ENCODE data around the gene YIF1A. TPM values are rescaled to one million over a fixed set of nuclear protein-coding genes. Genes with fewer than 3 reads are reported as not detected.
"Not testable (repeated sequence)": the region's sequence is repeated elsewhere in the genome, so short reads cannot be mapped to it uniquely, and the experiment has no call there.

The YIF1A gene
- total RNA-seq, 2 experiments from 2014 or later: 57.2 to 73.4 TPM

- POLR2A ChIA-PET: interaction anchor here (0.6 to 3.6 kb wide), 15 partner anchors 8 to 510 kb away, joined by 3 to 13 read pairs (median 4); partner anchors contain the start of genes BRMS1, RAB1B and YIF1A
- no TSS peak for BruUV-seq (replicated peaks)
Observed at GRCh38 chr11:66311965-66312548, 23.1 kb upstream of the YIF1A start.

GRCh38 chr11:66311470-66311964 is 22.6 kb upstream of the YIF1A start:
- POLR2A ChIA-PET: interaction anchor here (0.6 to 3.6 kb wide), 8 partner anchors 8 to 43 kb away, joined by 3 to 13 read pairs (median 4); partner anchors contain the start of genes RAB1B and YIF1A
- CTCF ChIA-PET (ENCODE audit: unreplicated experiment): interaction anchor here (0.5 to 2.5 kb wide), 7 partner anchors 12 to 1091 kb away, joined by 3 to 7 read pairs (median 3); partner anchors contain the start of genes B4GAT1 and YIF1A
- Histone ChIP-seq H3K4me3 (ENCODE audit: low read depth, low read length, poor library complexity, severe bottlenecking) (peak overlapping the region; percentile 70), H3K27ac (ENCODE audit: low read depth, low read length, poor library complexity, severe bottlenecking) (peak overlapping the region; percentile 72), H3K36me3 (ENCODE audit: insufficient read depth, low read length) (no peaks in the 10 kb centered on the region), H3K79me2 (ENCODE audit: insufficient read depth, low read depth, low read length) (no peaks in the 10 kb centered on the region), H3K4me1 (ENCODE audit: insufficient read depth, low read length, poor library complexity, severe bottlenecking) (peaks cover 14% of the 10 kb centered on the region), H3K4me2 (ENCODE audit: low read length) (peak overlapping the region; percentile 89), H3K9me3 (ENCODE audit: low read length) (no peaks in the 10 kb centered on the region), H2AFZ (ENCODE audit: low read length) (peak overlapping the region; percentile 70), H4K20me1 (ENCODE audit: insufficient read depth, low read length) (no peaks in the 10 kb centered on the region), H3K9me2 (ENCODE audit: insufficient read depth, low read length) (no peaks in the 10 kb centered on the region)
- intact Hi-C loops (cut with micrococcal nuclease; ENCODE audit: unreplicated experiment): loop anchor here (1.0 to 5.0 kb wide), 2 partner anchors 36 to 78 kb away; partner anchors contain the start of genes B4GAT1 and BRMS1
- no peak for DNase-seq (ENCODE audit: low spot score)
- no peak for TF ChIP-seq CTCF (conservative IDR thresholded peaks at IDR 0.05; ENCODE audit: low read length)
- no peak for TF ChIP-seq EZH2phosphoT487 (IDR thresholded peaks at IDR 0.05; ENCODE audit: borderline replicate concordance, low read depth, low read length)
- no TSS peak for BruUV-seq (replicated peaks)

More at GRCh38 chr11:66311965-66312548, 23.1 kb upstream of the YIF1A start:
- H3K79me2 ChIP-seq (ENCODE audit: insufficient read depth, low read depth, low read length): no peaks in the 10 kb centered on the region
- no peaks in the 10 kb centered on the region for H4K20me1 ChIP-seq (ENCODE audit: insufficient read depth, low read length)
- peak; percentile 98 for DNase-seq (ENCODE audit: low spot score)
- H3K9me2 ChIP-seq (ENCODE audit: insufficient read depth, low read length): no peaks in the 10 kb centered on the region
- CTCF ChIA-PET (ENCODE audit: unreplicated experiment): interaction anchor here (0.5 to 2.5 kb wide), 11 partner anchors 10 to 1090 kb away, joined by 3 to 7 read pairs (median 3); partner anchors contain the start of genes B4GAT1, RIN1 and YIF1A
- peaks cover 18% of the 10 kb centered on the region for H3K4me1 ChIP-seq (ENCODE audit: insufficient read depth, low read length, poor library complexity, severe bottlenecking)
- no peaks in the 10 kb centered on the region for H3K36me3 ChIP-seq (ENCODE audit: insufficient read depth, low read length)
- peak overlapping the region; percentile 70 for H3K4me3 ChIP-seq (ENCODE audit: low read depth, low read length, poor library complexity, severe bottlenecking)
- TF ChIP-seq CTCF (conservative IDR thresholded peaks at IDR 0.05; ENCODE audit: low read length) (peak; percentile 99), EZH2phosphoT487 (IDR thresholded peaks at IDR 0.05; ENCODE audit: borderline replicate concordance, low read depth, low read length) (no peak)
- intact Hi-C loops (cut with micrococcal nuclease; ENCODE audit: unreplicated experiment): loop anchor here (1.0 to 5.0 kb wide), 4 partner anchors 16 to 77 kb away; partner anchors contain the start of genes B4GAT1, BRMS1 and SLC29A2
- H3K9me3 ChIP-seq (ENCODE audit: low read length): no peaks in the 10 kb centered on the region
- peak overlapping the region; percentile 70 for H2AFZ ChIP-seq (ENCODE audit: low read length)
- H3K27ac ChIP-seq (ENCODE audit: low read depth, low read length, poor library complexity, severe bottlenecking): peak overlapping the region; percentile 72
- H3K4me2 ChIP-seq (ENCODE audit: low read length): peak overlapping the region; percentile 89

- ChIA-PET POLR2A (interaction anchor here (0.6 to 3.6 kb wide), 6 partner anchors 9 to 43 kb away, joined by 3 to 13 read pairs (median 4); partner anchors contain the start of genes RAB1B and YIF1A), CTCF (ENCODE audit: unreplicated experiment) (interaction anchor here (0.6 to 2.5 kb wide), 4 partner anchors 12 to 75 kb away, joined by 3 to 7 read pairs (median 5); partner anchors contain the start of gene B4GAT1)
- not testable (repeated sequence) for H4K20me1 ChIP-seq (ENCODE audit: insufficient read depth, low read length); DNase-seq (ENCODE audit: low spot score); H3K9me3 ChIP-seq (ENCODE audit: low read length); H3K4me2 ChIP-seq (ENCODE audit: low read length); H2AFZ ChIP-seq (ENCODE audit: low read length); BruUV-seq (replicated peaks); H3K36me3 ChIP-seq (ENCODE audit: insufficient read depth, low read length); H3K4me3 ChIP-seq (ENCODE audit: low read depth, low read length, poor library complexity, severe bottlenecking); H3K9me2 ChIP-seq (ENCODE audit: insufficient read depth, low read length); H3K27ac ChIP-seq (ENCODE audit: low read depth, low read length, poor library complexity, severe bottlenecking); H3K79me2 ChIP-seq (ENCODE audit: insufficient read depth, low read depth, low read length)
- intact Hi-C loops (cut with micrococcal nuclease; ENCODE audit: unreplicated experiment): loop anchor here (1.0 to 5.0 kb wide), 2 partner anchors 36 to 78 kb away; partner anchors contain the start of genes B4GAT1 and BRMS1
- peaks cover 14% of the 10 kb centered on the region for H3K4me1 ChIP-seq (ENCODE audit: insufficient read depth, low read length, poor library complexity, severe bottlenecking)
Observed at GRCh38 chr11:66310803-66311440, 22.0 kb upstream of the YIF1A start.
